NCI-H146 treated with DMSO at 0.1 percent for 48 hours (cell line): Measurements from ENCODE around the gene SLC25A6.
"Not testable (repeated sequence)": the region's sequence is repeated elsewhere in the genome, so short reads cannot be mapped to it uniquely, and the experiment has no call there.

Experiments used
- DNase-seq: peaks from one replicate; lab custom pipeline; 2025; ENCODE audit not compliant: unreplicated experiment; lab: John Stamatoyannopoulos, UW

The SLC25A6 gene

DNA sequence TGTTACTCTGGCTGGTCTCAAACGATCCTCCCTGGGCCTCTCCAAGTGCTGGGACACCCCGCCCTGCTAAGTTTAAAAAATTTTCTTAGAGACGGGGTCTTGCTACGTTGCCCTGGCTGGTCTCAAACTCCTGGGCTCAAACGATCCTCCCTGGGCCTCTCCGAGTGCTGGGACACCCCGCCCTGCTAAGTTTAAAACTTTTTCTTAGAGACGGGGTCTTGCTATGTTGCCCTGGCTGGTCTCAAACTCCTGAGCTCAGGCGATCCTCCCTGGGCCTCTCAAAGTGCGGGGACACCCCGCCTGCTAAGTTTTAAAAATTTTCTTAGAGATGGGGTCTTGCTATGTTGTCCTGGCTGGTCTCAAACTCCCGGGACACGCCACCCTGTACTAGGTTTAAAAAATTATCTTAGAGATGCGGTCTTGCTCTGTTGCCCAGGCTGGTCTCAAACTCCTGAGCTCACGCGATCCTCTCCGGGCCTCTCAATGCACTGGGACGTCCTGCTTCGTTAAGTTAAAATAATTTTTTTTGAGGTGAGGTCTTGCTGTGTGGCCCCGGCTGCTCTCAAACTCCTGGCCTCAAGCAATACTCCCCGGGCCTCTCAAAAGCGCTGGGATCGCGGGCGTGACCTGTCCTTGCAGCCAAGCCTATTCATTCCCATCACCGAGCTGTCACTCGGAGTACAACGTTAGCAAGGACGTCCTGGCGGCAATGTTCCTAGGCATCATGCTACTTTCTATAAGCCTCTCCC, 1.1 kb downstream of the SLC25A6 start:
- DNase-seq: no peak

DNA sequence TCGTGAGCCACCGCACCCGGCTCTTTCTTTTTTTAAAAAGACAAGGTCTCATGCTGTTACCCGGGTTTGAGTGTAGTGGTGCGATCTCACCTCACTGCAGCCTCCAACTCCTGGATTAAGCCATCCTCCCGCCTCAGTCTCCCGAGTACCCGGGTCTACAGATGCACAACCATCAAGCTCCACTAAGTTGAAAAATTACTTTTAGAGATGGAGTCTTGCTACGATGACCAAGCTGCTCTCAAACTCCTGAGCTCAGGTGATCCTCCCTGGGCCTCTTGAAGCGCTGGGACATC, 2.0 kb downstream of the SLC25A6 start:
- DNase-seq: no peak

DNA sequence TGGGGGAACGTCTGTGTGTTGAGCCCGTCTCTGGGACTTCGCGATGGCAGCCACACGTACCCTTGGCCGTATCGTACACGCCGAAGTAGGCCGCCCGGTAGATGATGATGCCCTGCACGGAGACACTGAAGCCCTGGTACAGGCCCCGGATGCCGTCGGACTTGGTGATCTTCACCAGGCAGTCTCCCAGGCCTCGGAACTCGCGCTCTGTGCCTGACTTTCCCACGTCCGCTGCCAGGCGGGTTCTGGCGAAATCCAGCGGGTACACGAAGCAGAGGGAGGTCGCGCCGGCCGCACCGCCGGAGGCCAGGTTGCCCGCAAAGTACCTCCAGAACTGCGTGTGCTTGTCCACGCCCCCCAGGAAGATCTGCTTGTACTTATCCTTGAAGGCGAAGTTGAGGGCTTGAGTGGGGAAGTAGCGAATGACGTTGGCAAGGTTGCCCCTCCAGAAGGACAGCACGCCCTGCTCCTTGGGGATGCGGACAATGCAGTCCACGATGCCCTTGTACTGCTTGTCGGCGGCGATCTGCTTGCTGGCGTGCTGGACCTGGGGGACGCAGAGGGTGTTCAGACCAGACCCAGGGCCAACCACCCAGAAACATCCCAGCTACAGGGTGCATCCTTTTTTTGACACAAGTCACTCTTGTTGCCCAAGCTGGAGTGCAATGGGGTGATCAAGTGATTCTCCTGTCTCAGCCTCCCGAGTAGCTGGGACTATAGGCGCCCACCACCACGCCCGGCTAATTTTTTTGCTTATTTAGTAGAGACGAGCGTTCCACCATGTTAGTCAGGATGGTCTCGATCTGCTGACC, 2.5 kb downstream of the SLC25A6 start:
- no peak for DNase-seq

DNA sequence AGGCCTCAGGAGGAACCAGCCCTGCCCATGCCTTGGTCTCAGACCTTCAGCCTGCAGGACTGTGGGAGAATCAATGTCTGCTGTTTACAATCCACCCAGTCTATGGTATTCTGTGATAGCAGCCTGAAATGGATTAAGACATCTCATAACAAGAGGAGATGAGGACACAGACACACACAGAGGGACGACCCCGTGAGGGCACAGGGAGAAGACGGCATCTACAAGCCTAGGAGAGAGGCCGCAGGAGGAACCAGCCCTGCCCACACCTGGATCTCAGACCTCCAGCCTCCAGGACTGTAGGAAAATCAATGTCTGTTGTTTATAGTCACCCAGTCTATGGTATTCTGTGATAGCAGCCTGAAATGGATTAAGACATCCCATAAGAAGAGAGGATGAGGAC, 3.3 kb downstream of the SLC25A6 start:
- no peak for DNase-seq

DNA sequence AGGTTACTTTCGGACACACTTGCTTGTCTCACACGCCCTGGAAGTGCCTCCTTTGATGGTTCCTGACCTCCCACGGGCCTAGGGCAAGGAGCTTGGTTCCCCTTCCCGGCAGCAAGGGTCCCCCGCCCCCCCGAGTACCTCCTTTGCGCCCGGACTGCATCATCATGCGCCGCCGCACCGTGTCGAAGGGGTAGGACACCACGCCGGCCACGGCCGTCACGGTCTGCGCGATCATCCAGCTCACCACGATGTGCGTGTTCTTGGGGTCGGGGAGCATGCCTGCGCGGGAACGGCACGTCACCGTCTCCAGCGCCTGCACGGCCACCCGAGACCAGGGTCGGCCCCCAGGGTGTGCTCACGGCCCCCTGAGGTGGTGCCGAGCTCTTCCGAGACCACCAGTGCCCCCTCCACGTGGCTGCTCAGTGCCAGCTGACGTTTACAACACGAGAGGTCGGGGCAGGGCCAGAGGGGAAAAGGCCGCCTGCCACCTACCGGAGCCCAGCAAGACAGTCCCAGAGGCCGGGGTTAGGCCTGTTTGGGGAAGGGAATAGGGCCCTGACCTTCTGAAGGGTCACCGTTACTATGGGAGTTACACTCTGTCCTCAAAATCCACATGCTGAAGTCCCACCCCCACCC, 4.7 kb downstream of the SLC25A6 start:
- DNase-seq: no peak

DNA sequence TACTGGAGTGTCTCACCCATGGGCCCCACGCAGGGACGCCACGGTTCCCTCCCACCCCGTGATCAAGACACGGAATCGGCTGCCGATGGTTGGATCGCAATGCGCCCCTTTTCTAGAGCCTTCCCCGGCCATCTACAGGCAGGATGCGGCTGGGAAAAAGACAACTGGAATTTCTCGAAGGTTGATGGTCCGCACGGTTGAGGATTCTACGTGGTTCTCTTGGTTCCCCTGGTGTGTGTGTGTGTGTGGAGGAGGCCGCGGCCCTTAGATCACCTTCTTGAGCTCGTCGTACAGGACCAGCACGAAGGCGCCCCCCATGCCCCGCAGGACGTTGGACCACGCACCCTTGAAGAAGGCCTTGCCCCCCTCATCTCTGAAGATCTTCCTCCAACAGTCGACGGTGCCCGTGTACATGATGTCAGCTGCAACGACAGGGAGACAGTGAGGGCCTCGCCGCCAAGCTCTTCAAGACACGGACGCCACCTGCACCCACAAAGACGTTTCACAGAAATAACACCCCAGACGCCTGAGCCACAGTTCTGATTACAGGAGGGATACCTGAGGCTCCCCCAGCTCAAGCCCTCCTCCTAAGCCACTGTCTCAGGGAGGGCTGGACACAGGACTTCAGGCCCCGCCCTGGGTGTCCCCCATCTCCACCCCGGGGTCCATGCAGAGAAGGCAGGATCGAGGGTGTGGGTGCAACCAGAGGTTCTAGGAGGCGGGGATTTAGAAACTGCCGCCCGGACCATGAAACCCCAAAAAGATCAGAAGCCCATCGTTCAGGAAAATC, 5.4 kb downstream of the SLC25A6 start:
- no peak for DNase-seq

DNA sequence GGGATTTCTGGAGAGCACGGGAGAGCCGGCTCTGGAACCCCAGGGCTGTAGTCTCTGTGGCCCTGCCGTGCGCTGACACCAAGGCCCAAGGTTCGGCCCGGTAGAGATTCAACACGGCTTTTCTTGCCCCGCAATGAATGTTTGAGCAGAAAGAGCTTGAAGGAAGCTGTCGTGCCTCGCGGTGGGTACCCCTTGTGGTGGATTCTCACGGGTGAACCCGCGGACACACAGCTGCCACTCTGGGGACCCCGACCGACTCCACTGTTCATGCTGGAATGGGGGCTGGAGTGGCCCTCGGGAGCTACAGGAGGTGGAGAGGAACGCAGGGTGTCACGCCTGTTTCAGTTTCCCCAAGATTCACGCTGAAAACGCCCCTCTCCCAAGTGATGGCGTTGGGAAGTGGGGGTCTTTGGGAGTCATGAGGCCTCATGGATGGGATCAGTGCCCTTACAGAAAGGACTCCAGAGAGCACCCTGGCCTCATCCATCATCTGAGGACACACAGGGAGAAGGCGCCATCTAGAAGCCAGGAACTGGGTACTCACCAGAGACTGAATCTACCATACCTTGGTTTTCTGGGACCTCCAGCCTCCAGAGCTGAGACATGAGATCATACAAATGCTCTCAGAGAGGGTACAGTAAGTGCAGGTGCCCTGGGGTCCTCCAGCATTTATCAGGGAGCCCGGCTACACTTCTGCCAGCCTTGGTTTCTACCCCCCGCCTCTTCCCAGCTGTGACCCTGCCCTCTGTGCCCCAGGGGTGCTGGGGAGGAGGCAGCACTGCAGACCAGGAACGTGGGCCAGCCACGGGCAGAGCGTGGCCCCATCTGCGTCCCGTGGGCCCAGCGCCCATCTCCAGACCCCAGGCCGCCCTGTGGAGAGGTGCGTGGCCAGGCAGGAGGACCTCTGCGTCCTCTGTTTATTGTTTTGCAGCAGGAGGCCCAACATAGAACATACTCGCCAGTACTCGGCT, 6.4 kb downstream of the SLC25A6 start:
- no peak for DNase-seq

DNA sequence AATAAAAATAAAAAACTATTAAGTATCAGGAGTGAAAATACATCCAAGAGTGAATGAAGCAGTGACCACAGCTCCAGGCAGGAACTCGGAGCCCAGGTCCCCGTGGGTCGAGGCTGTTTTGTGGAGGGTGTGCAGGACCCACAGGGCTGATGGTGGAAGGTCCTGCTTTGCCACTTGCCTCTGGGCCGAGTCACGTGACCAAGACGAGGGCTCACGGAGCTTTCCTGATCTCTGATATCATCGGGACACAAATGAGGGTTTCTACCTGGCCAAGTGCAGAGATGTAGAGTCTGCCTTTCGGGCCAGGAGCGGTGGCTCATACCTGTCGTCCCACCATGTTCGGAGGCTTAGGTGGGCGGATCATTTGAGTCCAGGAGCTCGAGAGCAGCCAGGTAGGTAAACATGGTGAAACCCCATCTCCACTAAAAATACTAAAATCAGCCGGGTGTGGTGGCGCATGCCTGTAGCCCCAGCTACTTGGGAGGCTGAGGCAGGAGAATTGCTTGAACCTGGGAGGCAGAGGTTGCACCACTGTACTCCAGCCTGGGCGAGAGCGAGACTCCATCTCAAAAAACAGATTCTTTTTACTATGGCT, 7.2 kb downstream of the SLC25A6 start:
- no peak for DNase-seq

DNA sequence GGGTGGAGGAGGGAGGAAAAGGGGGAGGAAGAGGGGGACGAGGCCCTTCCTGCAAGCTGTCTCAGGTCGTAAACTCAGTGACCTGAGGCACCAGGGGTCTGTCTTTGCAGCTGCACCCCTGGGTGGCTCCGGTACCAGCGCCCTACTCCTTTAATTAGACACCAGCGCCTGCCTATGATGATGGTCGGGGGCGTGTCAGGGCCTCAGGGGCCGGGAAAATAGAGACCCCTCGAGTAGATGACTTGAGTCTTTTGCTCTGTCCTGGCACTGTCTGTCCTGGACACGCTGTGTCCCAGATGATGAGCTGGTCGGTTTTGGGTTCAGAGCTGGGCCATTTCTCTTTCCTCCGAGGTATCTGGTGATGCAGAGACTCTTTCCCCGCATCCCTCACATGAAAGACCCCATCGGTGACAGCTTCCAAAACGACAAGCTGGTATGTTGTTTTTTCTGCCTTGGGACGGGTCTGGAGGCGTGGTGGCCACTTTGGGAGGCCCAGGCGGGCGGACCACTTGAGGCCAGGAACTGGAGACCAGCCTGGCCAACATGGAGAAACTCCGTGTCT, 11.2 kb downstream of the SLC25A6 start:
- no peak for DNase-seq

DNA sequence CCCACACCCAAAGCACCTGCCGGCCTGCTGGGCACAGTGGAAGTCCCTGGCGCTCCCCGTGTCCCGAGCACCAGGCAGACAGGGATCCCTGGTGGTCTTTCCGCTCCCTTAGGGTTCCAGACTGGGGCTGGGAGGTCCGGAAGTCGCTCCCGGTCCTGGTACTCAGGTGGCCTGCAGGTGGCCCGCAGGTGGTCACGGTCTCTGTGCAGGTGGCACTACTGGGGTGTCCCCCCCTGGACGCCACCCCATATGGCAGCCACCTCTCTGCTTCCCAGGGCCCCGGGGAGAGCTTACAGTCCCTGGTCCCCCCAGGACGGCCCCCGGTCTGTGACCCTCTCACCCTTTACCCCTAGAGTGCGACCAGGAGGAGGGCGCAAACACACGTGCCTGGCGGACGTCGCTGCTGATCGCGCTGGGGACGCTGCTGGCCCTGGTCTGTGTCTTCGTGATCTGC, 13.6 kb downstream of the SLC25A6 start:
- DNase-seq: no peak

DNA sequence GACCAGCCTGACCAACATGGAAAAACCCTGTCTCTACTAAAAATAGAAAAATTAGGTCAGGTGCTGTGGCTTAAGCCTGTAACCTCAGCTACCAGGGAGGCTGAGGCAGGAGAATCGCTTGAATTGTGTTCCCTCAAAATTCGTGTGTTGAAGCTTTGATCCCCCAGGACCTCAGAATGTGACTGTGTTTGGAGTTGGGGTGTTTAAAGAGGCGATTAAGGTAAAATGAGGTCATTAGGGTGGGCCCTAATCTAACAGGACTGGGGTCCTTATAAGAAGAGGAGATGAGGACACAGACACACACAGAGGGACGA, 23.6 kb downstream of the SLC25A6 start:
- no peak for DNase-seq

DNA sequence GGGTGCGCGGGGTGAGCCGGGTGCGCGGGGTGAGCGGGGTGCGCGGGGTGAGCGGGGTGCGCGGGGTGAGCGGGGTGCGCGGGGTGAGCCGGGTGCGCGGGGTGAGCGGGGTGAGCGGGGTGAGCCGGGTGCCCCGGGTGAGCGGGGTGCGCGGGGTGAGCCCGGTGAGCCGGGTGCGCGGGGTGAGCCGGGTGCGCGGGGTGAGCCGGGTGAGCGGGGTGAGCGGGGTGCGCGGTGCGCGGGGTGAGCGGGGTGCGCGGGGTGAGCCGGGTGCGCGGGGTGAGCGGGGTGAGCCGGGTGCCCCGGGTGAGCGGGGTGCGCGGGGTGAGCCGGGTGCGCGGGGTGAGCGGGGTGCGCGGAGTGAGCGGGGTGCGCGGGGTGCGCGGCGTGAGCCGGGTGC, 25.6 kb downstream of the SLC25A6 start:
- DNase-seq: not testable (repeated sequence)

DNA sequence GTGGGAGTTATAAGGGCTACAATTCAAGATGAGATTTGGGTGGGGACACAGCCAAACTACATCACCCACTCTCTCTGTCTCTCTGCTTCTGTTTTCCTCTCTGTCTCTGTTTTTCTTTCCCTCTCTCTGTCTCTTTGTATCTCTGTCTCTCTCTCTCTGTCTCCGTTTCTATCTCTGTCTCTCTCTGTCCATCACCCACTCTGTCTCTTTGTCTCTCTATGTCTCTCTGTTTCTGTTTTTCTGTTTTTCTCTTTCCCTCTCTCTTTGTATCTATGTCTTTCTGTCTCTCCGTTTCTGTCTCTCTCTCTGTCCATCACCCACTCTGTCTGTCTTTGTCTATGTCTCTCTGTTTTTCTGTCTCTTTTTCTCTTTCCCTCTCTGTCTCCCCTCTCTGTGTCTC, 30.0 kb downstream of the SLC25A6 start:
- no peak for DNase-seq

DNA sequence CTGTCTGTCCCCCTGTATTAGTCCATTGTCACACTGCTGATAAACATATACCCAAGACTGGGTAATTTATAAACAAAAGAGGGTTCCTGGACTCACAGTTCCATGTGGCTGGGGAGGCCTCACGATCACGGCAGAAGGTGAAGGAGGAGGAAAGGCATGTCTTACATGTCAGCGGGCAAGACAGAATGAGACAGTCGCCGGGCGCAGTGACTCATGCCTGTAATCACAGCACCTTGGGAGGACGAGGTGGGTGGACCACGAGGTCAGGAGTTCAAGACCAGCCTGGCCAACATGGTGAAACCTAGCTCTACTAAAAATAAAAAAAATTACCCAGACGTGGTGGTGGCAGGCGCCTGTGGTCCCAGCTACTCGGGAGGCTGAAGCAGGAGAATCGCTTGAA, 30.6 kb downstream of the SLC25A6 start:
- no peak for DNase-seq

DNA sequence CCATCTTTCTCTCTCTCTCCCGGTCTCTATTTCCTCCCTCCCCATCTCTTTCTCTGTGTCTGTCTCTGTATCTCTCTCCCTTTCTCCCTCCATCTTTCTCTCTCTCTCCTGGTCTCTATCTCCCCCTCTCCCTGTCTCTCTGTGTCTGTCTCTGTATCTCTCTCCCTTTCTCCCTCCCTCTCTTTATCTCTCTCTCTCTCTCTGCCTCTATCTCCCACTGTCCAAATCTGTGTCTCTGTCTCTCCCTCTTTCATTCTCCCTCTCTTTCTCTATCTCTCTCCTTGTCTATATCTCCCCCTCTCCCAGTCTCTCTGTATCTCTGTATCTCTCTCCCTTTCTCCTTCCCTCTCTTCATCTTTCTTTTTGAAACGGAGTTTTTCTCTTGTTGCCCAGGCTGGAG, 31.7 kb downstream of the SLC25A6 start:
- DNase-seq: no peak

DNA sequence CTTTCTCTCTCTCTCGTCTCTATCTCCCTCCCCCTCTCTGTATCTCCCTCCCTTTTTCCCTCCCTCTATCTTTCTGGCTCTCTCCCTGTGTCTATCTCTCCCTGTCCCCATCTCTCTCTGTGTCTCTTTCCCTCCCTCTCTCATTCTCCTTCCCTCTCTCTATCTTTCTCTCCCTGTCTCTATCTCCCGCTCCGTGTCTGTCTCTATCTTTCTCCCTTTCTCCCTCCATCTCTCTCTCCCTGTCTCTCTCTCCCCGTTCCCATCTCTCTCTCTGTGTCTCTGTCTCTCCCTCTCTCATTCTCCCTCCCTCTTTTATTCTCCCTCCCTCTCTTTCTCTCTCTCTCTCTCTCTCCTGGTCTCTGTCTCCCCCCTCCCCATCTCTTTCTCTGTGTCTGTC, 32.4 kb downstream of the SLC25A6 start:
- DNase-seq: no peak

DNA sequence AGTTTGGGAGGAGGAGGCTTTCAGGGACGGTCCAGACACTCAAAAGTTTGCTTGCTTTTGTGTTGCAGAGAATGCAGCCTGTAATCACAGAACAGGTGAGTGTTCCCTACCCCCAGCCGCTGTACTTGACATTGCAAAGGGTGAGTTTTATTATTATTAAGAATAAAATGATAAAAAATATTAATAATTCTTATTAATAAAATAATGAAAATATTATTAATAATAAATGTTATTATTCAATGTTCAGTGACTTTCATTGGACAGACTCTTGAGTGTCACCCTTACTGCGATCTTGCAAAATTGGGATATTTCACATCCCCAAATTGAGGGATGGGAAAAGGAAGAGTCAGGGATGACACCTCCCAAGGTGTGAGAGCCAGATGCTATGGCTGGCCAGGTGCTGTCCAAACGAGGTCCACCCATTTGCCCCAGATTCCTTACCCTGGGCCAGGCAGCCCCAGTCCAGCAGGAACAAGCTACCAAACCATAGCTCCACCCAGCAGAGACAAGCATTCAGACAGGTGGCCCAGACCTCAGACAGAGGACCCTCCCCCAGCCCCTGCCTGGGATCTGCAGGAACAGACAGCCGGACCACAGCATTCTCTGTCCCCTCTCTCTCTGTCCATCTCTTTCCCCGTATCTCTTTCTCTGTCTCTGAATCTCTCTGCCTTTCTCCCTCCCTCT, 33.0 kb downstream of the SLC25A6 start:
- no peak for DNase-seq

DNA sequence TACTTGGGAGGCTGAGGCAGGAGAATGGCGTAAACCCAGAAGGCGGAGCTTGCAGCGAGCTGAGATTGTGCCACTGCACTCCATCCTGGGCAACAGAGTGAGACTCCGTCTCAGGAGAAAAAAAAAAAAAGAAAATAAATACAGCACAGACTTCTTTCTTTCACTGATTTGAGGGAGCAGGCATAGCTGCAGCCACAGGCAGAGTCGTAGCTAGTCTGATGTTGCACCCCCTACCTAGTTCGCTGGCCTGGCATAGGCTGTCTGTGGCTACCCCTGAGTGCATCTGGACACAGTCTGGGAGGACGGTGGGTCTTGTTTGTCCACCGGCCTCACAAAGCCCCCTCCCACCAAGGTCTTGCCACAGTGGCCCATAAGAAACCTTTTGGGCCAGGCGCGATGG, 33.9 kb downstream of the SLC25A6 start:
- no peak for DNase-seq
